Thoracic aorta (tissue), 2 donors: ENCODE data around the gene OR2T10. TPM values are rescaled to one million over a fixed set of nuclear protein-coding genes. Genes with fewer than 3 reads are reported as not detected.

Source experiments
- ATAC-seq: fragments of 150-250 bp; one replicate; pipeline ENCODE4 v1.8.0; 2017; ENCODE audit warnings: low read depth; ENCODE audit not compliant: insufficient number of reproducible peaks, low FRiP score
- DNase-seq: peaks from one replicate; pipeline ENCODE4 v3.0.0-alpha.2; 2020; ENCODE audit warnings: low spot score
- H3K27ac ChIP-seq, 2 donors: fragments of 200-600 bp; sonication (generic); 1 replicate in 1 of 2; 2 replicates in 1 of 2; pipeline ENCODE4 v1.5.1; 2016; ENCODE audit warnings: mild to moderate bottlenecking in 2 of 2, moderate library complexity in 2 of 2
- H3K27me3 ChIP-seq: fragments of 200-600 bp; sonication (generic); replicated peaks from 2 replicates; pipeline ENCODE4 v1.6.0; 2016; ENCODE audit warnings: mild to moderate bottlenecking; ENCODE audit not compliant: insufficient read depth
- H3K36me3 ChIP-seq: fragments of 200-600 bp; sonication (generic); one replicate; pipeline ENCODE4 v1.5.1; 2016
- H3K4me1 ChIP-seq, 2 donors: fragments of 200-600 bp; sonication (generic); 1 replicate in 1 of 2; 2 replicates in 1 of 2; pipeline versions ENCODE4 v1.5.1 to v1.6.0; 2016; ENCODE audit warnings: low read depth in 2 of 2, mild to moderate bottlenecking in 1 of 2; ENCODE audit not compliant: control insufficient read depth in 1 of 2
- H3K4me3 ChIP-seq: fragments of 200-600 bp; sonication (generic); 2 replicates; pipeline ENCODE4 v1.5.1; 2016; ENCODE audit warnings: mild to moderate bottlenecking
- H3K9me3 ChIP-seq: fragments of 200-600 bp; sonication (generic); 2 replicates; pipeline ENCODE4 v1.5.1; 2016
- CTCF ChIP-seq: fragments of 200-600 bp; sonication (generic); IDR thresholded peaks from one replicate; pipeline ENCODE4 v1.5.1; 2019; ENCODE audit warnings: antibody characterized with exemption
- total RNA-seq, 2 donors: library from RNA; depleted of rRNA; stranded (reverse); fragments of >200 nt; gene quantifications; one replicate each; pipeline versions ENCODE4 v1.1.0 to v1.2.3, GENCODE V29; 2016

The OR2T10 gene
- total RNA-seq, 2 donors from 2014 or later, result not detected

GRCh38 chr1:248622570-248623001 is 25.1 kb upstream of the OR2T10 start:
- Histone ChIP-seq H3K9me3 (no peaks in the 10 kb centered on the region), H3K36me3 (no peaks in the 10 kb centered on the region), H3K27ac (no peak overlapping the region), H3K4me1 (no peaks in the 10 kb centered on the region), H3K4me3 (no peak overlapping the region), H3K27me3 (no peaks in the 10 kb centered on the region)
- no peak for TF ChIP-seq CTCF
- ATAC-seq (no peak), DNase-seq (no peak)

- Histone ChIP-seq H3K27ac (no peak overlapping the region), H3K9me3 (no peaks in the 10 kb centered on the region), H3K27me3 (no peaks in the 10 kb centered on the region), H3K4me3 (no peak overlapping the region), H3K36me3 (no peaks in the 10 kb centered on the region), H3K4me1 (no peaks in the 10 kb centered on the region)
- DNase-seq (no peak), ATAC-seq (no peak)
- TF ChIP-seq CTCF, result no peak
Measured at GRCh38 chr1:248621770-248622169, 24.3 kb upstream of the OR2T10 start.

GRCh38 chr1:248618878-248619277 is 21.4 kb upstream of the OR2T10 start:
- H3K27me3 ChIP-seq, result no peaks in the 10 kb centered on the region
- H3K4me3 ChIP-seq, result no peak overlapping the region
- no peaks in the 10 kb centered on the region for H3K9me3 ChIP-seq
- no peak for ATAC-seq
- H3K4me1 ChIP-seq, result no peaks in the 10 kb centered on the region
- no peak for TF ChIP-seq CTCF
- H3K27ac ChIP-seq, result no peak overlapping the region
- no peak for DNase-seq
- H3K36me3 ChIP-seq, result no peaks in the 10 kb centered on the region

GRCh38 chr1:248618119-248618518 is 20.6 kb upstream of the OR2T10 start:
- TF ChIP-seq CTCF, result no peak
- Histone ChIP-seq H3K4me3 (no peak overlapping the region), H3K9me3 (no peaks in the 10 kb centered on the region), H3K27ac (no peak overlapping the region), H3K36me3 (no peaks in the 10 kb centered on the region), H3K4me1 (no peaks in the 10 kb centered on the region), H3K27me3 (no peaks in the 10 kb centered on the region)
- no peak for DNase-seq
- ATAC-seq, result no peak

GRCh38 chr1:248613742-248614141 is 16.2 kb upstream of the OR2T10 start:
- no peaks in the 10 kb centered on the region for H3K27me3 ChIP-seq
- no peaks in the 10 kb centered on the region for H3K4me1 ChIP-seq
- H3K36me3 ChIP-seq, result no peaks in the 10 kb centered on the region
- no peak for TF ChIP-seq CTCF
- no peak overlapping the region for H3K4me3 ChIP-seq
- ATAC-seq, result no peak
- no peak for DNase-seq
- no peaks in the 10 kb centered on the region for H3K9me3 ChIP-seq
- no peak overlapping the region for H3K27ac ChIP-seq
